ENCODE results near the gene ELAVL3. TPM values are rescaled to one million over a fixed set of nuclear protein-coding genes. Genes with fewer than 3 reads are reported as not detected.

The ELAVL3 gene
- total and polyA plus RNA-seq, 4 donors: 0.13 to 0.56 TPM; not detected in 2

- H3K36me3 ChIP-seq (ENCODE audit: control insufficient read depth in 1 of 2, insufficient read depth in 2 of 2, low read length in 1 of 2): peaks cover 0 to 5% of the 10 kb centered on the region in 2 donors
- no peak for ATAC-seq (ENCODE audit: low FRiP score)
Measured at GRCh38 chr19:11495481-11495880, 14.6 kb upstream of the ELAVL3 start.

GRCh38 chr19:11494634-11495285, 13.9 kb upstream of the ELAVL3 start:
- no peak overlapping the region for H3K27ac ChIP-seq (ENCODE audit: low read depth in 1 of 2, low read length in 2 of 2)
- H3K27me3 ChIP-seq (ENCODE audit: control insufficient read depth in 1 of 2, insufficient read depth in 2 of 2, low read length in 1 of 2): no peaks in the 10 kb centered on the region
- intact Hi-C loops (cut with DNase I): loop anchor here in 1 of 2 donors (5.0 kb wide), 1 partner anchor 93 kb away; no protein-coding TSS in a partner anchor
- H3K4me1 ChIP-seq (ENCODE audit: control insufficient read depth in 1 of 2, insufficient read depth in 2 of 2, low read length in 2 of 2): no peaks in the 10 kb centered on the region
- WGBS, 2 donors: 93 to 95% methylated on average over 27 of the region's 27 CpGs
- H3K36me3 ChIP-seq (ENCODE audit: control insufficient read depth in 1 of 2, insufficient read depth in 2 of 2, low read length in 1 of 2): peaks cover 0 to 5% of the 10 kb centered on the region in 2 donors
- H3K9me3 ChIP-seq (ENCODE audit: control insufficient read depth, low read length): no peaks in the 10 kb centered on the region
- ATAC-seq (ENCODE audit: low FRiP score) (no peak), DNase-seq (no peak)
- H3K4me3 ChIP-seq (ENCODE audit: low read length in 2 of 2): no peak overlapping the region

More at GRCh38 chr19:11495481-11495880, 14.6 kb upstream of the ELAVL3 start:
- intact Hi-C loops (cut with DNase I): loop anchor here in 1 of 2 donors (5.0 kb wide), 1 partner anchor 92 kb away; no protein-coding TSS in a partner anchor
- Histone ChIP-seq H3K27ac (ENCODE audit: low read depth in 1 of 2, low read length in 2 of 2) (no peak overlapping the region), H3K4me1 (ENCODE audit: control insufficient read depth in 1 of 2, insufficient read depth in 2 of 2, low read length in 2 of 2) (no peaks in the 10 kb centered on the region), H3K27me3 (ENCODE audit: control insufficient read depth in 1 of 2, insufficient read depth in 2 of 2, low read length in 1 of 2) (no peaks in the 10 kb centered on the region), H3K9me3 (ENCODE audit: control insufficient read depth, low read length) (no peaks in the 10 kb centered on the region), H3K4me3 (ENCODE audit: low read length in 2 of 2) (no peak overlapping the region)
- WGBS, 2 donors: 87 to 89% methylated on average over 10 of the region's 10 CpGs
- no peak for DNase-seq

GRCh38 chr19:11489378-11489777, 8.5 kb upstream of the ELAVL3 start:
- 95 to 97% methylated on average over 7 of the region's 7 CpGs for WGBS, 2 donors

GRCh38 chr19:11486661-11487503, 6.0 kb upstream of the ELAVL3 start:
- DNase-seq: no peak
- no peak for ATAC-seq (ENCODE audit: low FRiP score)
- H3K27me3 ChIP-seq (ENCODE audit: control insufficient read depth in 1 of 2, insufficient read depth in 2 of 2, low read length in 1 of 2): no peaks in the 10 kb centered on the region
- no peaks in the 10 kb centered on the region for H3K9me3 ChIP-seq (ENCODE audit: control insufficient read depth, low read length)
- intact Hi-C loops (cut with DNase I): no loop called here
- 89 to 91% methylated on average over 44 to 45 of the region's 45 CpGs for WGBS, 2 donors
- no peaks in the 10 kb centered on the region for H3K4me1 ChIP-seq (ENCODE audit: control insufficient read depth in 1 of 2, insufficient read depth in 2 of 2, low read length in 2 of 2)
- no peaks in the 10 kb centered on the region for H3K36me3 ChIP-seq (ENCODE audit: control insufficient read depth in 1 of 2, insufficient read depth in 2 of 2, low read length in 1 of 2)
- H3K27ac ChIP-seq (ENCODE audit: low read depth in 1 of 2, low read length in 2 of 2): no peak overlapping the region
- H3K4me3 ChIP-seq (ENCODE audit: low read length in 2 of 2): no peak overlapping the region

More at GRCh38 chr19:11489378-11489777, 8.5 kb upstream of the ELAVL3 start:
- Histone ChIP-seq H3K4me3 (ENCODE audit: low read length in 2 of 2) (no peak overlapping the region), H3K4me1 (ENCODE audit: control insufficient read depth in 1 of 2, insufficient read depth in 2 of 2, low read length in 2 of 2) (no peaks in the 10 kb centered on the region), H3K36me3 (ENCODE audit: control insufficient read depth in 1 of 2, insufficient read depth in 2 of 2, low read length in 1 of 2) (no peaks in the 10 kb centered on the region), H3K27me3 (ENCODE audit: control insufficient read depth in 1 of 2, insufficient read depth in 2 of 2, low read length in 1 of 2) (no peaks in the 10 kb centered on the region), H3K9me3 (ENCODE audit: control insufficient read depth, low read length) (no peaks in the 10 kb centered on the region), H3K27ac (ENCODE audit: low read depth in 1 of 2, low read length in 2 of 2) (no peak overlapping the region)
- ATAC-seq (ENCODE audit: low FRiP score) (no peak), DNase-seq (no peak)
- intact Hi-C loops (cut with DNase I): no loop called here

- Histone ChIP-seq H3K36me3 (ENCODE audit: control insufficient read depth in 1 of 2, insufficient read depth in 2 of 2, low read length in 1 of 2) (no peaks in the 10 kb centered on the region), H3K27ac (ENCODE audit: low read depth in 1 of 2, low read length in 2 of 2) (no peak overlapping the region), H3K4me1 (ENCODE audit: control insufficient read depth in 1 of 2, insufficient read depth in 2 of 2, low read length in 2 of 2) (no peaks in the 10 kb centered on the region), H3K9me3 (ENCODE audit: control insufficient read depth, low read length) (no peaks in the 10 kb centered on the region), H3K27me3 (ENCODE audit: control insufficient read depth in 1 of 2, insufficient read depth in 2 of 2, low read length in 1 of 2) (no peaks in the 10 kb centered on the region), H3K4me3 (ENCODE audit: low read length in 2 of 2) (no peak overlapping the region)
- DNase-seq (no peak), ATAC-seq (ENCODE audit: low FRiP score) (no peak)
- intact Hi-C loops (cut with DNase I): no loop called here
- WGBS, 2 donors: 90% methylated on average over 13 of the region's 13 CpGs
Measured at GRCh38 chr19:11485245-11485837, 4.5 kb upstream of the ELAVL3 start.

- Histone ChIP-seq H3K36me3 (ENCODE audit: control insufficient read depth in 1 of 2, insufficient read depth in 2 of 2, low read length in 1 of 2) (no peaks in the 10 kb centered on the region), H3K27me3 (ENCODE audit: control insufficient read depth in 1 of 2, insufficient read depth in 2 of 2, low read length in 1 of 2) (no peaks in the 10 kb centered on the region), H3K4me1 (ENCODE audit: control insufficient read depth in 1 of 2, insufficient read depth in 2 of 2, low read length in 2 of 2) (no peaks in the 10 kb centered on the region), H3K9me3 (ENCODE audit: control insufficient read depth, low read length) (no peaks in the 10 kb centered on the region), H3K27ac (ENCODE audit: low read depth in 1 of 2, low read length in 2 of 2) (no peak overlapping the region), H3K4me3 (ENCODE audit: low read length in 2 of 2) (no peak overlapping the region)
- 77 to 83% methylated on average over 53 to 57 of the region's 57 CpGs for WGBS, 2 donors
- DNase-seq (peak in 1 of 2 donors; percentile 54), ATAC-seq (ENCODE audit: low FRiP score) (no peak)
- intact Hi-C loops (cut with DNase I): loop anchor here in 1 of 2 donors (5.0 kb wide), 1 partner anchor 191 kb away; no protein-coding TSS in a partner anchor
Measured at GRCh38 chr19:11483366-11484111, 2.7 kb upstream of the ELAVL3 start.

GRCh38 chr19:11482384-11483050, 1.7 kb upstream of the ELAVL3 start:
- Histone ChIP-seq H3K9me3 (ENCODE audit: control insufficient read depth, low read length) (no peaks in the 10 kb centered on the region), H3K27ac (ENCODE audit: low read depth in 1 of 2, low read length in 2 of 2) (no peak overlapping the region), H3K27me3 (ENCODE audit: control insufficient read depth in 1 of 2, insufficient read depth in 2 of 2, low read length in 1 of 2) (no peaks in the 10 kb centered on the region), H3K4me3 (ENCODE audit: low read length in 2 of 2) (no peak overlapping the region), H3K4me1 (ENCODE audit: control insufficient read depth in 1 of 2, insufficient read depth in 2 of 2, low read length in 2 of 2) (no peaks in the 10 kb centered on the region), H3K36me3 (ENCODE audit: control insufficient read depth in 1 of 2, insufficient read depth in 2 of 2, low read length in 1 of 2) (no peaks in the 10 kb centered on the region)
- intact Hi-C loops (cut with DNase I): loop anchor here in 1 of 2 donors (5.0 kb wide), 1 partner anchor 190 kb away; no protein-coding TSS in a partner anchor
- 2 to 4% methylated on average over 44 to 58 of the region's 58 CpGs for WGBS, 2 donors
- ATAC-seq (ENCODE audit: low FRiP score): peak; percentile 93
- DNase-seq: peak; percentile 89 to 95

All from aorta (tissue), 5 donors.